Adrenal gland (tissue), 12 donors: ENCODE data around the gene HNRNPK. TPM values are rescaled to one million over a fixed set of nuclear protein-coding genes. Genes with fewer than 3 reads are reported as not detected.

ENCODE experiments used
- DNase-seq, 7 donors: peaks; one replicate each; pipeline ENCODE4 v3.0.0-alpha.2; 2019 to 2020
- H3K27ac ChIP-seq, 5 donors: fragments of 200-600 bp; sonication (generic) in 4 of 5; 1 replicate in 3 of 5; 2 replicates in 2 of 5; pipeline versions ENCODE4 v1.5.1 to v1.8.0; 2016 to 2020; ENCODE audit warnings: mild to moderate bottlenecking in 1 of 5
- H3K27me3 ChIP-seq: fragments of 200-600 bp; 2 replicates; pipeline ENCODE4 v1.8.0; 2021
- H3K36me3 ChIP-seq, 2 donors: fragments of 200-600 bp; replicated peaks in 1 of 2; 1 replicate in 1 of 2; 2 replicates in 1 of 2; pipeline versions ENCODE4 v1.5.1 to v1.8.0; 2018 to 2022
- H3K4me1 ChIP-seq, 2 donors: fragments of 200-600 bp; replicated peaks in 1 of 2; 1 replicate in 1 of 2; 2 replicates in 1 of 2; pipeline versions ENCODE4 v1.5.1 to v1.8.0; 2018 to 2021
- H3K4me3 ChIP-seq, 4 donors: fragments of 200-600 bp; sonication (generic) in 3 of 4; one replicate each; pipeline ENCODE4 v1.5.1; 2016 to 2018
- H3K9me3 ChIP-seq, 3 donors: fragments of 200-600 bp; sonication (generic) in 1 of 3; replicated peaks in 1 of 3; 1 replicate in 2 of 3; 2 replicates in 1 of 3; pipeline versions ENCODE4 v1.5.1 to v1.8.0; 2016 to 2021
- CTCF ChIP-seq, 6 experiments: fragments of 450-650 bp in 4 of 6; fragments of 200-600 bp in 2 of 6; sonication (generic) in 1 of 6; IDR thresholded peaks; 1 replicate in 5 of 6; 2 replicates in 1 of 6; pipeline versions ENCODE4 v1.5.1 to v1.8.0; 2016 to 2021; ENCODE audit warnings: antibody characterized with exemption in 6 of 6, mild to moderate bottlenecking in 2 of 6, moderate library complexity in 1 of 6
- POLR2A ChIP-seq, 2 donors: fragments of 450-650 bp; IDR thresholded peaks; one replicate each; pipeline ENCODE4 v1.6.1; 2017; ENCODE audit warnings: antibody characterized with exemption in 2 of 2, mild to moderate bottlenecking in 2 of 2, moderate library complexity in 1 of 2
- WGBS, 4 donors: extraction: QIAGEN DNeasy Blood & Tissue Kit in 2 of 4; methylation state at CpG; one replicate each; pipeline versions ENCODE4 v1.1.5 to v1.1.7; 2013 to 2017; 5-methylcytosine and 5-hydroxymethylcytosine counted together
- intact Hi-C, 2 donors: fragments of 100-400 bp; cut with DNase I; formaldehyde crosslinking; loops; one replicate each; pipeline versions ENCODE4 v1.14.1 to v1.15.0; 2022 to 2023
- polyA plus RNA-seq, 3 donors: library from polyadenylated mRNA; stranded (reverse); fragments of 200-250 nt in 2 of 3; fragments of 350-450 nt in 1 of 3; fragmentation: Illumina TruSeq in 1 of 3; extraction: RNeasy Lipid Tissue Mini Kit (QIAGEN cat#74804) in 1 of 3; gene quantifications; one replicate each; pipeline ENCODE4 v1.2.3, GENCODE V29; 2013 to 2014
- total RNA-seq, 9 donors: library from RNA; depleted of rRNA in 4 of 9; stranded (reverse); fragments of >200 nt in 4 of 9; fragments of 120-200 nt in 1 of 9; fragmentation: NEBNext Ultra II Directional in 1 of 9; extraction: Animal tissue kit (Norgen Biotek cat#: 25700) in 1 of 9; gene quantifications; one replicate each; pipeline versions ENCODE4 v1.1.0 to v1.2.4, GENCODE V29; 2013 to 2023
- donor health status: healthy with polysubstance abuse.
- donor health status: Bipolar disorder and iron deficiency.
- donor health status: DM: yes; HTN: yes; CAD: no.
- donor health status: DM: no; HTN: no; CAD: no.
- donor health status: DM: no; HTN: no; CAD: no.
- donor health status: DM: yes; HTN: yes; CAD: no.

Gene HNRNPK
- total and polyA plus RNA-seq, 12 donors: 172 to 866 (median 477) TPM

- no peak overlapping the region for H3K4me3 ChIP-seq
- no peaks in the 10 kb centered on the region for H3K27me3 ChIP-seq
- H3K27ac ChIP-seq: no peak overlapping the region
- no peaks in the 10 kb centered on the region for H3K4me1 ChIP-seq
- WGBS, 4 donors: 71 to 87% (median 74%) methylated on average over 1 of the region's 1 CpG
- intact Hi-C loops: no loop called here
- H3K36me3 ChIP-seq: peaks cover 0 to 61% of the 10 kb centered on the region in 2 donors
- no peaks in the 10 kb centered on the region for H3K9me3 ChIP-seq
- no peak for TF ChIP-seq CTCF (IDR thresholded peaks at IDR 0.05)
- TF ChIP-seq POLR2A (IDR thresholded peaks at IDR 0.05): no peak
- no peak for DNase-seq
Measured at GRCh38 chr9:83967073-83967472, 12.9 kb downstream of the HNRNPK start.

GRCh38 chr9:83966209-83966582, 13.8 kb downstream of the HNRNPK start:
- intact Hi-C loops: no loop called here
- TF ChIP-seq POLR2A (IDR thresholded peaks at IDR 0.05) (no peak), CTCF (IDR thresholded peaks at IDR 0.05) (no peak)
- Histone ChIP-seq H3K27ac (no peak overlapping the region), H3K27me3 (no peaks in the 10 kb centered on the region), H3K4me1 (no peaks in the 10 kb centered on the region), H3K9me3 (no peaks in the 10 kb centered on the region), H3K4me3 (no peak overlapping the region), H3K36me3 (peaks cover 0 to 52% of the 10 kb centered on the region in 2 donors)
- DNase-seq: peak in 1 of 7 donors; percentile 33
- 81 to 97% (median 91%) methylated on average over 8 of the region's 8 CpGs for WGBS, 4 donors

- no peak for DNase-seq
- Histone ChIP-seq H3K27me3 (no peaks in the 10 kb centered on the region), H3K4me3 (no peak overlapping the region), H3K36me3 (peaks cover 0 to 46% of the 10 kb centered on the region in 2 donors), H3K27ac (no peak overlapping the region), H3K4me1 (no peaks in the 10 kb centered on the region), H3K9me3 (no peaks in the 10 kb centered on the region)
- no peak for TF ChIP-seq CTCF (IDR thresholded peaks at IDR 0.05)
- no peak for TF ChIP-seq POLR2A (IDR thresholded peaks at IDR 0.05)
- 54 to 63% (median 59%) methylated on average over 11 of the region's 11 CpGs for WGBS, 4 donors
- intact Hi-C loops: no loop called here
Measured at GRCh38 chr9:83965350-83966208, 14.4 kb downstream of the HNRNPK start.

- peaks cover 0 to 39% of the 10 kb centered on the region in 2 donors for H3K36me3 ChIP-seq
- TF ChIP-seq CTCF (IDR thresholded peaks at IDR 0.05) (no peak), POLR2A (IDR thresholded peaks at IDR 0.05) (no peak)
- no peak overlapping the region for H3K27ac ChIP-seq
- H3K27me3 ChIP-seq: no peaks in the 10 kb centered on the region
- 40 to 50% (median 49%) methylated on average over 2 of the region's 2 CpGs for WGBS, 4 donors
- no peaks in the 10 kb centered on the region for H3K9me3 ChIP-seq
- DNase-seq: no peak
- intact Hi-C loops: no loop called here
- no peaks in the 10 kb centered on the region for H3K4me1 ChIP-seq
- H3K4me3 ChIP-seq: no peak overlapping the region
Measured at GRCh38 chr9:83964973-83965349, 15.1 kb downstream of the HNRNPK start.
